ENCODE measurements around the gene MKNK2.
A peak's percentile ranks its signal among the peaks of the same experiment; 100 is the strongest.

MKNK2 gene

DNA sequence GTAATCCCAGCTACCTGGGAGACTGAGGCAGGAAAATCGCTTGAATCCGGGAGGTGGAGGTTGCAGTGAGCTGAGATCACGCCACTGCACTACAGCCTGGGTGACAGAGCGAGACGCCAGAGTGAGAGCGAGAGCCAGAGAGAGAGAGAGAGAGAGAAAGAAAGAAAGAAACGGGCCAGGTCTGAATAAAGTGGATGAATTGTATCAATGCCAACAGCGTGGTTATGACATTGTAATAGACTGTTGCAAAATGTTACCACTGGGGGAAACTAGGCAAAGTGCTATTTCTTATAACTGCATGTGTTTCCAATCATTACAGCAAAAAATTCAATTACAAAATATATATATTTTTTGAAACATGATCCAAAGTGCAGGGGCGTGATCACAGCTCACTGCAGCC is 23.7 kb downstream of the MKNK2 start:
- Histone ChIP-seq H3K36me3 (ENCODE audit: control insufficient read depth in 1 of 2, insufficient read depth in 2 of 2, low read length in 2 of 2) (no peaks in the 10 kb centered on the region), H3K27ac (ENCODE audit: low read length) (no peak overlapping the region), H3K4me1 (ENCODE audit: control insufficient read depth in 1 of 2, insufficient read depth in 2 of 2, low read length in 2 of 2) (peaks cover 3 to 11% of the 10 kb centered on the region in 2 donors), H3K4me3 (ENCODE audit: low read depth in 1 of 2, low read length in 2 of 2) (no peak overlapping the region), H3K27me3 (ENCODE audit: low read depth, low read length) (no peaks in the 10 kb centered on the region), H3K9me3 (ENCODE audit: control insufficient read depth in 1 of 2, low read length in 2 of 2) (peaks cover 0 to 3% of the 10 kb centered on the region in 2 donors)

GRCh38 chr19:2026770-2027169 is 24.3 kb downstream of the MKNK2 start:
- Histone ChIP-seq H3K27me3 (ENCODE audit: low read depth, low read length) (no peaks in the 10 kb centered on the region), H3K4me1 (ENCODE audit: control insufficient read depth in 1 of 2, insufficient read depth in 2 of 2, low read length in 2 of 2) (peaks cover 3 to 5% of the 10 kb centered on the region in 2 donors), H3K9me3 (ENCODE audit: control insufficient read depth in 1 of 2, low read length in 2 of 2) (peaks cover 0 to 3% of the 10 kb centered on the region in 2 donors), H3K4me3 (ENCODE audit: low read depth in 1 of 2, low read length in 2 of 2) (no peak overlapping the region), H3K36me3 (ENCODE audit: control insufficient read depth in 1 of 2, insufficient read depth in 2 of 2, low read length in 2 of 2) (no peaks in the 10 kb centered on the region), H3K27ac (ENCODE audit: low read length) (no peak overlapping the region)

DNA sequence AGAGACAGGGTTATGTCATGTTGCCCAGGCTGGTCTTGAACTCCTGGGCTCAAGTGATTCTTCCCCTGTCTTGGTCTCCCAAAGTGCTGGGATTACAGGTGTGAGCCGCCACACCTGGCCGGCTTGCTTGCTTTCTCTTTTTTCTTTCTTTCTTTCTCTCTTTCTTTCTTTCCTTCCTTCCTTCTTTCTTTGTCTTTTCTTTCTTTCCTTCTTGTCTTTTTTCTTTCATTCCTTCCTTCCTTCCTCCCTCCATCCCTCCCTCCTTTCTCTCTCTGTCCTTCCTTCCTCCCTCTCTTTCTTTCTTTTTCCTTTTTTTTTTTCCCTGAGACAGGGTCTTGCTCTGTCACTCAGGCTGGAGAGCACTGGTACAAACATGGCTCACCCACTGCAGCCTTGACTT is 28.8 kb downstream of the MKNK2 start:
- no peaks in the 10 kb centered on the region for H3K36me3 ChIP-seq (ENCODE audit: control insufficient read depth in 1 of 2, insufficient read depth in 2 of 2, low read length in 2 of 2)
- H3K9me3 ChIP-seq (ENCODE audit: control insufficient read depth in 1 of 2, low read length in 2 of 2) = peaks cover 0 to 3% of the 10 kb centered on the region in 2 donors
- no peak overlapping the region for H3K27ac ChIP-seq (ENCODE audit: low read length)
- peaks cover 0 to 7% of the 10 kb centered on the region in 2 donors for H3K4me1 ChIP-seq (ENCODE audit: control insufficient read depth in 1 of 2, insufficient read depth in 2 of 2, low read length in 2 of 2)
- no peaks in the 10 kb centered on the region for H3K27me3 ChIP-seq (ENCODE audit: low read depth, low read length)
- no peak overlapping the region for H3K4me3 ChIP-seq (ENCODE audit: low read depth in 1 of 2, low read length in 2 of 2)

DNA sequence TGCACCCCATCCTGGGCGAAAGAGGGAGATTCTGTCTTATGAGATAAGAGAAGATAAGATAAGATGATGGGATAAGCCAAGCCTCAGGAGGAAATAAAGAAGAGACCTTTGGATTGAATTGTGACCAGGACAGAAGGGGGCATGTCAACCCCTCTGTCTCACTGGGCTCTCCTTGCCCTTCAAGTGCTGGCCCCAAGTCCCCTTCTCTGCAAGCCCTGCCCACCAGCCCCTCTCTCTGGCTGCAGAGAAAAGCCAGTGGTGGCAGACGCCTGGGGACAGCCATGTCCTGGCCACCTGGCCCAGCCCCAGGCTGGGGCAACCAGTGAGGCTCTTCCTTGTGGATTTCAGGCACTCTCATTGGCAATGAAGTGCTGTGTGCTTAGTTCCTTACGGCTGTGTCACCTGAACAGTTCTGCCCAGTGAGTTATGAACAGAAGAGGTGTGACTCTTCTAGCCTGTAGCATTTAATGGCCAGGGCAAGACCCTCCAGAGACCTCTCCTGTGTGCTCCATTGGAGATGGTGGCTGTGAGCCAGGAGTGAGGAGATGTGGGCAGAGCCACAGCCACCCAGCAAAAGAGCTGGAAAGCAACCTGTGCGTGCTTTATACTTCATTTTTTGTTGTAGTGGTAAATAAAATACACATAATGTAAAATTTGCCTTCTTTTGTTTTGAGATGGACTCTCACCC is 29.4 kb downstream of the MKNK2 start:
- no peak overlapping the region for H3K4me3 ChIP-seq (ENCODE audit: low read depth in 1 of 2, low read length in 2 of 2)
- peaks cover 0 to 8% of the 10 kb centered on the region in 2 donors for H3K4me1 ChIP-seq (ENCODE audit: control insufficient read depth in 1 of 2, insufficient read depth in 2 of 2, low read length in 2 of 2)
- no peaks in the 10 kb centered on the region for H3K27me3 ChIP-seq (ENCODE audit: low read depth, low read length)
- H3K36me3 ChIP-seq (ENCODE audit: control insufficient read depth in 1 of 2, insufficient read depth in 2 of 2, low read length in 2 of 2) = no peaks in the 10 kb centered on the region
- peaks cover 0 to 3% of the 10 kb centered on the region in 2 donors for H3K9me3 ChIP-seq (ENCODE audit: control insufficient read depth in 1 of 2, low read length in 2 of 2)
- H3K27ac ChIP-seq (ENCODE audit: low read length) = no peak overlapping the region

DNA sequence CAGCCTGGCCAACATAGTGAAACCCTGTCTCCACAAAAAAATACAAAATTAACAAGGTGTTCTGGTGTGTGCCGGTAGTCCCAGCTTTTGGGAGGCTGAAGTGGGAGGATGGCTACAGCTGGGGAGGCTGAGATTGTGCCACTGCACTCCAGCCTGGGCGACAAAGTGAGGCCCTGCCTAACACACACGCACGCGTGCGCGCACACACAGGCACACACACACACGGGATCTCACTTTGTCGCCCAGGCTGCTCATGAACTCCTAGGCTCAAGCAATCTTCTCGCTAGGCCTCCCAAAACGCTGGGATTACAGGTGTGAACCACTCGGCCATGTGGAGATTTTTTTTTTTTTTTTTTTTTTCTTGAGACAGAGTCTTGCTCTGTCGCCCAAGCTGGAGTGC is 32.3 kb downstream of the MKNK2 start:
- no peaks in the 10 kb centered on the region for H3K27me3 ChIP-seq (ENCODE audit: low read depth, low read length)
- H3K36me3 ChIP-seq (ENCODE audit: control insufficient read depth in 1 of 2, insufficient read depth in 2 of 2, low read length in 2 of 2) = no peaks in the 10 kb centered on the region
- H3K9me3 ChIP-seq (ENCODE audit: control insufficient read depth in 1 of 2, low read length in 2 of 2) = no peaks in the 10 kb centered on the region
- H3K4me3 ChIP-seq (ENCODE audit: low read depth in 1 of 2, low read length in 2 of 2) = no peak overlapping the region
- H3K27ac ChIP-seq (ENCODE audit: low read length) = no peak overlapping the region
- H3K4me1 ChIP-seq (ENCODE audit: control insufficient read depth in 1 of 2, insufficient read depth in 2 of 2, low read length in 2 of 2) = peaks cover 0 to 26% of the 10 kb centered on the region in 2 donors

GRCh38 chr19:2016041-2016807 is 34.8 kb downstream of the MKNK2 start:
- Histone ChIP-seq H3K27ac (ENCODE audit: low read length) (no peak overlapping the region), H3K9me3 (ENCODE audit: control insufficient read depth in 1 of 2, low read length in 2 of 2) (no peaks in the 10 kb centered on the region), H3K36me3 (ENCODE audit: control insufficient read depth in 1 of 2, insufficient read depth in 2 of 2, low read length in 2 of 2) (no peaks in the 10 kb centered on the region), H3K27me3 (ENCODE audit: low read depth, low read length) (no peaks in the 10 kb centered on the region), H3K4me1 (ENCODE audit: control insufficient read depth in 1 of 2, insufficient read depth in 2 of 2, low read length in 2 of 2) (peaks cover 0 to 28% of the 10 kb centered on the region in 2 donors), H3K4me3 (ENCODE audit: low read depth in 1 of 2, low read length in 2 of 2) (peak overlapping the region; percentile 38 to 42)

DNA sequence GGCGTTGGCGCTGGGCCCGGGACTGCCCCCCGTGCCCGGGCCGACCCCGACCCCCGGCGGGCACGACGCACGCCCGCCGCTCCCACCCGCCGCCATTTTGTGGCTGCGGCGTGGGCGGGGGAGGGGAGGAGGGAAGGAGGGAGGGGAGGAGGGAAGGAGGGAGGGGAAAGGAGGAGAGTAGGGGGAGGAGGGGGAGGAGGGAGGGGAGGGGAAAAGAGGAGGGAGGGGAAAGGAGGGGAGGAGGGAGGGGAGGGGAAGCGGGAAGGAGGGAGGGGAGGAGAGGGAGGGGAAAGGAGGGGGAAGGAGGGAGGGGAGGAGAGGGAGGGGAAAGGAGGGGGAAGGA is 35.5 kb downstream of the MKNK2 start, which contains the start of gene BTBD2:
TSS of gene BTBD2 (minus strand) at position 107 of the 343 bp plus-strand sequence. CDS start at position 96, 11 bp downstream.
- Histone ChIP-seq H3K36me3 (ENCODE audit: control insufficient read depth in 1 of 2, insufficient read depth in 2 of 2, low read length in 2 of 2) (no peaks in the 10 kb centered on the region), H3K27me3 (ENCODE audit: low read depth, low read length) (no peaks in the 10 kb centered on the region), H3K4me1 (ENCODE audit: control insufficient read depth in 1 of 2, insufficient read depth in 2 of 2, low read length in 2 of 2) (peaks cover 0 to 28% of the 10 kb centered on the region in 2 donors), H3K27ac (ENCODE audit: low read length) (no peak within 1 kb of the TSS), H3K4me3 (ENCODE audit: low read depth in 1 of 2, low read length in 2 of 2) (peak within 1 kb of the TSS; percentile 42 to 71), H3K9me3 (ENCODE audit: control insufficient read depth in 1 of 2, low read length in 2 of 2) (no peaks in the 10 kb centered on the region)

DNA sequence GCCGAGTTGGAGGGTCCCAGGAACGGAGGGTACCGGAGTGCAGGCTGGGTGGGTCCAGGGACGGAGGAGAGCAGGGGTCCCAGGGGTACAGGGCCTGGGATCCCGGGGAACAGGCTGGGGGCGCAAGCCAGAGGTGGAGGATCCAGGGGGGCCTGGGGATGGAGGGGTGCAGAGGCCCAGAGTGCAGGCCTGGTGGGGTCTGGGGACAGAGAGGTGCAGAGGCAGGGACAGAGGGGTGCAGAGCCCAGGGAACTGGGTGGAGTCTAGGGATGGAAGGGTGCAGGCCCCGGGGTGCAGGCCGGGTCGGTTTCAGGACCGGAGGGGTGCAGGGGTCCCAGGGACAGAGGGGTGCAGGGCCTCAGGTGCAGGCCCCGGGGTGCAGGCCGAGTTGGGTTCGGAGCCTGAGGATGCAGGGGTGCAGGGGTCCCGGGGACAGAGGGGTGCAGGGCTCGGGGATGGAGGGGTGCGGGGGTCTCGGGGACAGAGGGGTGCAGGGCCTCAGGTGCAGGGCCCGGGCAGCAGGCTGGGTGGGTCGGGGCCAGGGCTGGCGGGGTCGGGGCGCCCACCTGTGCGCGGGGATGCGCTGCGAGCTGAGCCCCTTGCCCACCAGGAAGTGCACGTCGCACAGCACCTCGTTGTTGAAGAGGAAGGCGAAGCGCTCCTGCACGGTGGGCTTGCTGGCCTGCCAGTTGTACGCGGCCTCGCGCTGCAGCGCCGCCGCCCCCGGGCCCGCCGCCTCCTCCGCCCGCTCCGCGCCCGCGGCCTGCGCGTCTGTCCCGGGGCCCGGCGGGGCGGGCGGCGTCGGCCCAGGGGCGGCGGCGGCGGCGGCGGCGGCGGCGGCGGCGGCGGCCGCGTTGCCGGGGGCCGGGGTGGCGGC is 36.1 kb downstream of the MKNK2 start:
- Histone ChIP-seq H3K36me3 (ENCODE audit: control insufficient read depth in 1 of 2, insufficient read depth in 2 of 2, low read length in 2 of 2) (no peaks in the 10 kb centered on the region), H3K27ac (ENCODE audit: low read length) (no peak overlapping the region), H3K9me3 (ENCODE audit: control insufficient read depth in 1 of 2, low read length in 2 of 2) (no peaks in the 10 kb centered on the region), H3K4me3 (ENCODE audit: low read depth in 1 of 2, low read length in 2 of 2) (peak overlapping the region; percentile 37 to 71), H3K27me3 (ENCODE audit: low read depth, low read length) (no peaks in the 10 kb centered on the region), H3K4me1 (ENCODE audit: control insufficient read depth in 1 of 2, insufficient read depth in 2 of 2, low read length in 2 of 2) (peaks cover 0 to 28% of the 10 kb centered on the region in 2 donors)

- Histone ChIP-seq H3K4me3 (ENCODE audit: low read depth in 1 of 2, low read length in 2 of 2) (peak overlapping the region in 1 of 2 donors; percentile 71), H3K4me1 (ENCODE audit: control insufficient read depth in 1 of 2, insufficient read depth in 2 of 2, low read length in 2 of 2) (peaks cover 0 to 21% of the 10 kb centered on the region in 2 donors), H3K27ac (ENCODE audit: low read length) (no peak overlapping the region), H3K36me3 (ENCODE audit: control insufficient read depth in 1 of 2, insufficient read depth in 2 of 2, low read length in 2 of 2) (no peaks in the 10 kb centered on the region), H3K27me3 (ENCODE audit: low read depth, low read length) (no peaks in the 10 kb centered on the region), H3K9me3 (ENCODE audit: control insufficient read depth in 1 of 2, low read length in 2 of 2) (no peaks in the 10 kb centered on the region)
These were observed 36.9 kb downstream of the MKNK2 start for GRCh38 chr19:2014131-2014571.

DNA sequence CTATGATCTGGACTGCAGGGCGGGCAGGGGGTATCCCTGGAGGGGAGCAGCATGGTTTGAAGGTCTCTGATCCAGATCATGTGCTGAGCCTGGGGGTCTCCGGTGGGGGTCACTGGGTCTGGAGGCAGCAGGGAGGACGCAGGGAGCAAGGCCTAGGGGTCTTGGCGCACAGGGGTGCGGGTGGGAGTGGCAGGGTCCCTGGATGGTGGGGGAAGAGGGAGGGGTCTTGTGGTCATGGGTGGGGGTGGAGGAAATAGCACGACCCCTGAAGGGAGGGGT is 37.4 kb downstream of the MKNK2 start:
- H3K27ac ChIP-seq (ENCODE audit: low read length) = no peak overlapping the region

More for the DNA sequence above, 37.4 kb downstream of the MKNK2 start:
- H3K36me3 ChIP-seq (ENCODE audit: control insufficient read depth in 1 of 2, insufficient read depth in 2 of 2, low read length in 2 of 2) = no peaks in the 10 kb centered on the region
- H3K4me1 ChIP-seq (ENCODE audit: control insufficient read depth in 1 of 2, insufficient read depth in 2 of 2, low read length in 2 of 2) = peaks cover 0 to 21% of the 10 kb centered on the region in 2 donors
- H3K27me3 ChIP-seq (ENCODE audit: low read depth, low read length) = no peaks in the 10 kb centered on the region
- peak overlapping the region in 1 of 2 donors; percentile 71 for H3K4me3 ChIP-seq (ENCODE audit: low read depth in 1 of 2, low read length in 2 of 2)
- no peaks in the 10 kb centered on the region for H3K9me3 ChIP-seq (ENCODE audit: control insufficient read depth in 1 of 2, low read length in 2 of 2)

Measured in muscle layer of duodenum (tissue), 2 donors.